Erythroblast (primary cell): ENCODE results near the gene TENM3.

ENCODE experiments used
- DNase-seq, 2 experiments: peaks; one replicate each; lab custom pipeline; 2025; lab: John Stamatoyannopoulos, UW
- GATA1 ChIP-seq: IDR thresholded peaks from 2 replicates; pipeline ENCODE4 v1.6.1; 2011; ENCODE audit warnings: low read depth, mild to moderate bottlenecking, control low read depth, low read length, moderate library complexity
- POLR2A ChIP-seq: IDR thresholded peaks from 2 replicates; pipeline ENCODE4 v1.6.1; 2011; ENCODE audit warnings: mild to moderate bottlenecking, low read length

The TENM3 gene

DNA sequence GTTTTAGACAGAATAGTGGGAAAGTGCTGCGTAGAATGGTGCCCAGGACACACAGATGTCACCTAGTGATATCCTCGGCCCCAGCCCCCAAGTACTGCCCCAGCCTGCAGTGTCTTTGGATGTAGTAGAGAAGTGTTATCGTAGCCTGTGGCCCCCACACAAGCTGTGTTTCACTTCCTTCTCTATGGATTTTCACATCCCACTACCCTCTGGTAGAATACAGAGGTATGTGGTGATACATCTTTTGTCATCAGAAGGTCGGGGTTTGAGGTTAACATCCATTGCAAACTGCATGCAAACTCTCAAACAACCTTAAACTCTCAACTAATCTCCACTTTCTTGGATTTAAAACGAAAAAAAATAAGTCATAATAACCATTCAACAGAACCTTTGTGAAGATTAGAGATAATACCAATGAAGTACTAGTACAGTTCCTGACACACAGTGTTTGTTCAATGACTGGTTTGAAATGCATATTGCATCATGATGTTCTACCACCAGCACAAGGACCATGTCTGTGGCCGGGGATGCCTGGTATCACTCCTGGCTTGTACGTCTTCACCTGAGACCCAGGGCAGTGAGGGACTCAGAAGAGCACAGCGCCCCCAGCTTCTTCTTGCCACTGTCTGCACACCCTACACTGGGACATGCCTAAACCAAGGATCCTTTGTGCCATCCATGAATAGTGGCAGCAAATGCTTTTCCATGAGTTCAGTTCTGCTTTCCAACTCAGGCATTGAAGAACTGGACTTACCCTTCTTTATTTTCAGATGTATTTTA lies 406.7 kb downstream of the TENM3 start:
- TF ChIP-seq POLR2A, result no peak
- TF ChIP-seq GATA1, result no peak
- no peak for DNase-seq

DNA sequence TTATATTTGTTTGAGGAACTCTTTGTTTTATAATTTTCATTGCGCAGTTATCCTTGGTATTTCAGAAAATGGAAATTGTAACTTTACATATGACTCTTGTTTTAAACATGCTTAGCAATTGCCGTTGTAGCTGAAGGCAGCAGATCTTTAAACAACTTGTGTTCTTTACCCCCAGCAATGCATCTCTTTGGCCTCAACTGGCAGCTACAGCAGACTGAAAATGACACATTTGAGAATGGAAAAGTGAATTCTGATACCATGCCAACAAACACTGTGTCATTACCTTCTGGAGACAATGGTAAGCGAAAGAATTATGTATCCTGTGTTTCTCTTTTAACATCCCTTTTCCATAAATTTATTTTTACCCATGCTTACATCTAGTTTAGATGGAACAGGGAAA lies 410.4 kb downstream of the TENM3 start:
- TF ChIP-seq GATA1 (no peak), POLR2A (no peak)
- no peak for DNase-seq

DNA sequence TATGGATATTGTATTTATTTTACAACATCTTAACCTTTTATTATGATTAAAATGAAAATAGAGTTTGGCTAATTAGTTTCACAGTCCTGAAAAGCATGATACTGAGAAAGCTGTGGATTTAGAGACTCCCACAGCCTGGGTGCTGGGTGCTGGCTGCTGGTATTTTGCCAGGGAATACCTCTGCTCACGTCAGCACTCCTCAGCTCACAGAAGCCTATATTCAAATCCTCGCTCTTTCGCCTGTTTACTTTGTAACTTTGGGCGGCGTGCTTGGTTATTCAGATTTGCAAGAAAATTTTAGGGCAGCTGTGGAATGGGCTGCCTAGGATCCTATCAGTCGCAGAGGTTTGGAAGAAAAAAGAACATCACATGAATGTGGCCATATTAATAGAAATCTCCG lies 412.1 kb downstream of the TENM3 start:
- DNase-seq, result no peak
- TF ChIP-seq GATA1 (no peak), POLR2A (no peak)

DNA sequence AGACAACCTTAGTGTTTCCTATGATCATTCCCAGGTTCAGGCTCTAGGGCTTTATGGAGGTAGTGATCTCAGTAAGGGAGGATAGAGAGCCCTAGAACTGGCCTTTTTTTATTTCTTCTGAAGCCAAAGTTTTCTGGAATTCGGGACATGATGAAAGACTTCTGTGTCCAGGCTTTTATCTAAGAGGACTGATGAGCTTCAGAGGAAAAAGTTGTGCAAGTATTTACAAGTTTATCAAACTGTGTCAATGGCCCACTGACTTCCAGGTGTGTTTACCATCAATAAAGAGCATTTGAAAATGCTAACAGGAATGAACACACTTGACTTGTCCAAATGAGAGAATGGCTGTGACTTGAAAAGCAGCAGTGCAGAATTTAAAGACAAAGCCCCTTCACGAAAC lies 419.3 kb downstream of the TENM3 start:
- DNase-seq, result no peak
- TF ChIP-seq POLR2A, result no peak
- no peak for TF ChIP-seq GATA1

DNA sequence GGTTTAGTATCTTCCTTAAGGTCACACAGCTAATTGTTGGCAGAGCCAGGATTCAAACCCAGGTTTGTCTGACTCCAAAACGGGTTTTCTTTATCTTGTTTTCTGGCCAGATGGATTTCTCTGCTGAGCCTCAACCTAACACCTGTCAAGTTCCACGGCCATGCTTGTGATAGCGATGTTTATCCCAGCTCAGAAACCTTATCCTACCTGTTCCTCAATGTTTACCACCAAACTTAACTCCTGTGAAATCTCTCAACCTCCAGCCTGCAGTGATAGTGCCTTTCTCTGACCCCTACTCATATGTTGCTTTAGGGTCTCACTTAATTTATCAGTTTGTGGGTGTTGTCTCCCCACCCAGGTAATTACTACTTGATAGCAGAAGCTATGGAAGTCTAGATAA lies 428.0 kb downstream of the TENM3 start:
- TF ChIP-seq GATA1, result no peak
- no peak for TF ChIP-seq POLR2A
- DNase-seq, result no peak

DNA sequence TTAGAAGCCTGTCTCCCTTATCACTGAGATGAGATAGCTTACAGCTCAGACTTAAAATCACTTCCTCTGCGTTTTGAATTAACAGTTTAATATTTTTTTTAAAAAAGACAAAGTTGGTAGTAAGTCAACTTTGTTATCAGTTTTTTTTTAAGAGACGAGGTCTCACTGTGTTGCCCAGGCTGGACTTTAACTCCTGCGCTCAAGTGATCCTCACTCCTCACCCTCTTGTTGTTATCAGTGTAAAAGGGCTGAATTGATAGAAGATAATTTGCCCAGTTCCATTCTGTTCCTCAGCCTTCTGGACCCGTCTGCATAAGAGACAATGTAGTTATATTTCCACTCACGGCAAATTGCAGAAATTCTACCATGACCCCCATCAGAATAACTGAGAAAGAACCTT lies 428.5 kb downstream of the TENM3 start:
- no peak for DNase-seq
- no peak for TF ChIP-seq POLR2A
- no peak for TF ChIP-seq GATA1

DNA sequence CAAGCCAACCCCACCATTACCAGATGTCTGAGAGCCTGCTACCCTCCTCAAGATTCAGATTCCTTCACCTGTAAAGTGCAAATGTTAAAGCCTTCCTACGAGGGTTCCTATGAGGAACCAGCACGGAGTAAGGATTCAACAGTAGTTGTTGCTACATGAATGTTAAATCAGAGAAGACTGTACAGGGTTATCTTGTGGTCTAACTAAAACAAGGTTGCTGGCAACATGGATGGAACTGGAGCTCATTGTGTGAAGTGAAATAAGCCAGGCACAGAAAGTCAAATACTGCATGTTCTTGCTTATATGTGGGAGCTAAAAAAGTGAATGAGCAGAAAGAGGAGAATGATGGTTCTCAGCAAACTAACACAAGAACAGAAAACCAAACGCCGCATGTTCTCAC lies 435.4 kb downstream of the TENM3 start:
- no peak for DNase-seq
- TF ChIP-seq GATA1 (no peak), POLR2A (no peak)

DNA sequence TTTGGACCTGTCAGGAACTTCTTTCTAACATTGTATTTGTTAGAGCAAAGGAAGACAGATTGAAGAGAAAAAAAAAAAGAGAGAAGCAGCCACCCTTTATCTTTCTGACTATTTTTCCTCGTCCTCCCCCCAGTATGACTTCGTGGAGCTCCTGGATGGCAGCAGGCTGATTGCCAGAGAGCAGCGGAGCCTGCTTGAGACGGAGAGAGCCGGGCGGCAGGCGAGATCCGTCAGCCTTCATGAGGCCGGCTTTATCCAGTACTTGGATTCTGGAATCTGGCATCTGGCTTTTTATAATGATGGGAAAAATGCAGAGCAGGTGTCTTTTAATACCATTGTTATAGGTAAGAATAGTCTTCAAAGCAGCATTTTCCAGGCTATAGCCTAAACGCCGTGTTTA lies 436.3 kb downstream of the TENM3 start:
- no peak for DNase-seq
- no peak for TF ChIP-seq POLR2A
- no peak for TF ChIP-seq GATA1

DNA sequence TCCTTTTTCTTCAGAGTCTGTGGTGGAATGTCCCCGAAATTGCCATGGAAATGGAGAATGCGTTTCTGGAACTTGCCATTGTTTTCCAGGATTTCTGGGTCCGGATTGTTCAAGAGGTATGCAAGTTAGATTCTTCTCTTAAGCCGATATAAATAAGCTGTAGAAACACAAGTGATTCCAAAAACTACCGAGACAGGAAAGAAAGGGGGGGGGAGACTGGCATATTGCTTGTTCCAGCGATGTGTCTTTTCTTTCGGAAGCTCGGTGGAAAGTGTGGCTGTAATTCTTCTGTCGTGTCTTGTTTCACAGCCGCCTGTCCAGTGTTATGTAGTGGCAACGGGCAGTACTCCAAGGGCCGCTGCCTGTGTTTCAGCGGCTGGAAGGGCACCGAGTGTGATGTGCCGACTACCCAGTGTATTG lies 437.0 kb downstream of the TENM3 start:
- TF ChIP-seq GATA1 (no peak), POLR2A (no peak)
- no peak for DNase-seq

DNA sequence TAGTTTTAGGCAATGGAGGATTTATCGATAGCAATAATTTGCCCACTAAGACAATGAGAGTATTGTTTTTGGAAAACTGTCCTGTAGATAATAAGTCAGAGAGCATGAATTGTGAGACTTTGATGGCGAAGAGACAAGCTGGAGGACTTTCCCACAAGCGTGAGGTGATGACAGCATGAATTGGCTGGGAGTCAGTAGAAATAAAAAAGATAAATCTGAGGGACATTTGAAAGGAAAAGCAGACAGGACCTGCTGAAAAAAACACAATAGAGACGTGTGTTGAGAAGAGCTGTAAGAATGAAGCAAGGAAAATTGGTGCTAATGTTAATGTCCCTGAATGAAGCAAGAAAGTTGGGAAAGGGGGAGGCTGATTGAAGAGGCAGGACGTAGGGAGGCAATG lies 440.5 kb downstream of the TENM3 start:
- TF ChIP-seq GATA1 (no peak), POLR2A (no peak)

DNA sequence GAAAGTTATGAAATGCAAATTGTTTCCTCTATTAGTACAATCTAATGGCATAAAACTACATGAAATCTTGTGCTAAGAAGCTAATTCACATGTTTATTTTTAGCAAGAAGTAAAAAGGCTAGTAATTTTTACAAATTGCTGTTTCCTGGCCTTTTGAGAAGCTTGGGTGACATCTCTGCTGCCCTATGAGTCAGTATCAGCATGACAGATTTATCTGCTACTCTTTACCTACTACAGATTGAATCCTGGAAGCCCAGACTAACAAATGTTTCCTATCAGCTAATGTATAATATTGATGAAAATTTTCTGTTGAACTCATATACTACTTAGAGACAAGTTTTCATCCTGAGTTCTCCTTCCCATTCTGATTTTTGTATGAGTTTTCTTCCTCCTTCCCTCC lies 441.6 kb downstream of the TENM3 start:
- TF ChIP-seq GATA1 (no peak), POLR2A (no peak)
- DNase-seq, result no peak

More for the DNA sequence above, 440.5 kb downstream of the TENM3 start:
- no peak for DNase-seq

DNA sequence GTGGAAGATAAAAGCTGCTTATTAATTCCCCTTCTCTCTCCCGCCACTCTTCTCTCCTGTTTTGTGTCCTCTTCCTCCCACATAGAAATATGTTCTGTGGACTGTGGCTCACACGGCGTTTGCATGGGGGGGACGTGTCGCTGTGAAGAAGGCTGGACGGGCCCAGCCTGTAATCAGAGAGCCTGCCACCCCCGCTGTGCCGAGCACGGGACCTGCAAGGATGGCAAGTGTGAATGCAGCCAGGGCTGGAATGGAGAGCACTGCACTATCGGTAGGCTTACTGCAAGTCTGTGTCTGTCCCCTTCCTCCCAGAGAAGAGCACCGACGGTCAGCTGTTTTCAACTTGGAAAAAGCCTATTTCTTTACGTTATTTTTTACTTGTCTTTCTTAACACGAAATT lies 444.9 kb downstream of the TENM3 start:
- no peak for DNase-seq
- no peak for TF ChIP-seq POLR2A
- no peak for TF ChIP-seq GATA1

DNA sequence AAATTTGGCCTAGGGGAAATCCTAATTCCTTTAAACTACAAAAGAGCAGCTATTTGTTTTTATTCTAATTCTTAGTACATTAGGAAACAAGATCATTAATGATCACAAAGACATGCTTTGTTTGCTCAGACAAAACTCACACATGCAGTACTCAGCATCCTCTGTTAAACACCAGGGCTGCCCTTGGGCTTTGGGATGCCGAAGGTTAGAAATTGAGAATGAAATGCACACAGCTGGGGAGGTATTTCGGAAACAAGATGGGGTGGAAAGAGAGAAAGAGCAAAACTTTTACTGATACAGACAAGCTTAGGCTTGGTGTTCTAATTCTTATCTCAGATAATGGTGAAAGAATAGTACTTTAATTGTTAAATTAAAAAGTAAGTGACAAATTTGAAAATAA lies 451.3 kb downstream of the TENM3 start:
- TF ChIP-seq POLR2A (no peak), GATA1 (no peak)
- no peak for DNase-seq

DNA sequence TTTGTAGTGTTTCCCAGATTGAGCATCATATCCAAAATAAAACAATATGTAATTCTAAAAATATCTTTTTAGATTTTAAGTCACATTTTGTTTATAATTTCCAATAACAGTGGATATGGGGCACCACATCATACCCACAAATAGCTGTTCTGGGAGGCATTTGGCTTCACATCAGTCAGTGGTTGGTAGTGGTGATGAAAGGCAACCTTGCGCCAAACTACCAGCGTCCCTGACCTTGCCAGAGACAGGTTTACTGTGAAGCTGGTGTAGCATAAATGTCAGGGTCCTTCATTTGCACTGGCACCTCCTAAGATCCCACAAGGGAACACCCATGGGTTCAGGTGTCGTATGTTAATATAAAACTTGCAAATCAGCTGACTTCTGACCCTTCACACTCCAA lies 451.8 kb downstream of the TENM3 start:
- no peak for DNase-seq
- TF ChIP-seq GATA1, result no peak
- no peak for TF ChIP-seq POLR2A

DNA sequence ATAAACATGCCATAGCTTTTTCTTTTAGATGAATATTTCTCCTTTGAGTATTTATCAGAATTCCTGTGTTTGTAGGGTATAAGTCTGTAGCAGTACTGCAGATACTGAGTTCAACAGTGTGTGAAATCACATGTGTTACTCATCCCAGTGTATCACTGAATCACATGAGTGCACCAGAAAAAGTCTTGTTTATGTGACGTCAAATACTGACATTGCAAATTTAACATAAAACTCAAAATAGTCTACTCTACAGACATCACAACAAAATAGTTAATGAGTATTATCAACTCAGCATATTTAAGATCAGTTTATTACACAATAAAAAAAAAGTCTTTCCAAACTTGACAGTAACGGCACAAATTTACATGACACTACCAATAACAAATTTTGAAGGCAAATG lies 452.6 kb downstream of the TENM3 start:
- TF ChIP-seq GATA1, result no peak
- TF ChIP-seq POLR2A, result no peak
- no peak for DNase-seq
